ENCODE results near the gene FAAP20. TPM values are rescaled to one million over a fixed set of nuclear protein-coding genes. Genes with fewer than 3 reads are reported as not detected.

The FAAP20 gene
- total RNA-seq, 4 donors from 2014 or later: 29.8 to 48.0 (median 45.6) TPM

- no peak for TF ChIP-seq POLR2A (IDR thresholded peaks at IDR 0.05)
- H3K4me3 ChIP-seq (ENCODE audit: low read depth, poor library complexity, severe bottlenecking): no peak overlapping the region
- WGBS, 2 donors: 91 to 93% methylated on average over 11 to 14 of the region's 14 CpGs
- DNase-seq (ENCODE audit: low spot score in 2 of 2): no peak
- intact Hi-C loops (cut with DNase I; ENCODE audit: low total_unique reads): no loop called here
Measured at GRCh38 chr1:2181271-2181670, 13.3 kb downstream of the FAAP20 start.

GRCh38 chr1:2180297-2181245 is 14.0 kb downstream of the FAAP20 start:
- intact Hi-C loops (cut with DNase I; ENCODE audit: low total_unique reads): no loop called here
- no peak for TF ChIP-seq CTCF (IDR thresholded peaks at IDR 0.05)
- no peak for TF ChIP-seq POLR2A (IDR thresholded peaks at IDR 0.05)
- no peak for DNase-seq (ENCODE audit: low spot score in 2 of 2)
- no peak overlapping the region for H3K4me3 ChIP-seq (ENCODE audit: low read depth, poor library complexity, severe bottlenecking)
- WGBS, 2 donors: 87 to 88% methylated on average over 53 to 55 of the region's 58 CpGs

- whole genome bisulfite sequencing, 2 donors: 59 to 63% methylated on average over 22 to 28 of the region's 28 CpGs
- intact Hi-C loops (cut with DNase I; ENCODE audit: low total_unique reads): no loop called here
- TF ChIP-seq CTCF (IDR thresholded peaks at IDR 0.05) (no peak), POLR2A (IDR thresholded peaks at IDR 0.05) (no peak)
- no peak overlapping the region for H3K4me3 ChIP-seq (ENCODE audit: low read depth, poor library complexity, severe bottlenecking)
- DNase-seq (ENCODE audit: low spot score in 2 of 2): no peak
Measured at GRCh38 chr1:2179283-2180013, 15.1 kb downstream of the FAAP20 start.

- intact Hi-C loops (cut with DNase I; ENCODE audit: low total_unique reads): no loop called here
- WGBS, 2 donors: 85 to 94% methylated on average over 13 to 14 of the region's 16 CpGs
- TF ChIP-seq CTCF (IDR thresholded peaks at IDR 0.05): no peak
- no peak for TF ChIP-seq POLR2A (IDR thresholded peaks at IDR 0.05)
- no peak overlapping the region for H3K4me3 ChIP-seq (ENCODE audit: low read depth, poor library complexity, severe bottlenecking)
- no peak for DNase-seq (ENCODE audit: low spot score in 2 of 2)
Measured at GRCh38 chr1:2178875-2179274, 15.7 kb downstream of the FAAP20 start.

GRCh38 chr1:2177946-2178538 is 16.5 kb downstream of the FAAP20 start:
- WGBS, 2 donors: 89 to 92% methylated on average over 18 of the region's 18 CpGs
- TF ChIP-seq CTCF (IDR thresholded peaks at IDR 0.05): no peak
- TF ChIP-seq POLR2A (IDR thresholded peaks at IDR 0.05): no peak
- intact Hi-C loops (cut with DNase I; ENCODE audit: low total_unique reads): no loop called here

GRCh38 chr1:2177541-2177940 is 17.0 kb downstream of the FAAP20 start:
- DNase-seq (ENCODE audit: low spot score in 2 of 2): no peak
- intact Hi-C loops (cut with DNase I; ENCODE audit: low total_unique reads): no loop called here
- no peak overlapping the region for H3K4me3 ChIP-seq (ENCODE audit: low read depth, poor library complexity, severe bottlenecking)
- TF ChIP-seq POLR2A (IDR thresholded peaks at IDR 0.05) (no peak), CTCF (IDR thresholded peaks at IDR 0.05) (no peak)
- WGBS, 2 donors: 91 to 93% methylated on average over 21 of the region's 21 CpGs

More at GRCh38 chr1:2177946-2178538, 16.5 kb downstream of the FAAP20 start:
- no peak for DNase-seq (ENCODE audit: low spot score in 2 of 2)
- no peak overlapping the region for H3K4me3 ChIP-seq (ENCODE audit: low read depth, poor library complexity, severe bottlenecking)

All from lower leg skin (tissue), 4 donors.